ENCODE data around the gene SPR. TPM values are rescaled to one million over a fixed set of nuclear protein-coding genes. Genes with fewer than 3 reads are reported as not detected.

The SPR gene
- total and polyA plus RNA-seq, 2 of the 13 experiments (the other 11 are each of a cell fraction or from before 2014, with no cell fraction given), result 34.0 to 96.0 TPM

GRCh38 chr2:72892506-72893173, 5.4 kb downstream of the SPR start (continued):
- TF ChIP-seq, protein P1, sequence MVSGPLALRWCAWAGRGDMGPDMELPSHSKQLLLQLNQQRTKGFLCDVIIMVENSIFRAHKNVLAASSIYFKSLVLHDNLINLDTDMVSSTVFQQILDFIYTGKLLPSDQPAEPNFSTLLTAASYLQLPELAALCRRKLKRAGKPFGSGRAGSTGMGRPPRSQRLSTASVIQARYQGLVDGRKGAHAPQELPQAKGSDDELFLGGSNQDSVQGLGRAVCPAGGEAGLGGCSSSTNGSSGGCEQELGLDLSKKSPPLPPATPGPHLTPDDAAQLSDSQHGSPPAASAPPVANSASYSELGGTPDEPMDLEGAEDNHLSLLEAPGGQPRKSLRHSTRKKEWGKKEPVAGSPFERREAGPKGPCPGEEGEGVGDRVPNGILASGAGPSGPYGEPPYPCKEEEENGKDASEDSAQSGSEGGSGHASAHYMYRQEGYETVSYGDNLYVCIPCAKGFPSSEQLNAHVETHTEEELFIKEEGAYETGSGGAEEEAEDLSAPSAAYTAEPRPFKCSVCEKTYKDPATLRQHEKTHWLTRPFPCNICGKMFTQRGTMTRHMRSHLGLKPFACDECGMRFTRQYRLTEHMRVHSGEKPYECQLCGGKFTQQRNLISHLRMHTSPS (CRISPR knock-in tag; IDR thresholded peaks at IDR 0.05; ENCODE audit: low read depth), result peak; percentile 89
- TF ChIP-seq, protein P2, sequence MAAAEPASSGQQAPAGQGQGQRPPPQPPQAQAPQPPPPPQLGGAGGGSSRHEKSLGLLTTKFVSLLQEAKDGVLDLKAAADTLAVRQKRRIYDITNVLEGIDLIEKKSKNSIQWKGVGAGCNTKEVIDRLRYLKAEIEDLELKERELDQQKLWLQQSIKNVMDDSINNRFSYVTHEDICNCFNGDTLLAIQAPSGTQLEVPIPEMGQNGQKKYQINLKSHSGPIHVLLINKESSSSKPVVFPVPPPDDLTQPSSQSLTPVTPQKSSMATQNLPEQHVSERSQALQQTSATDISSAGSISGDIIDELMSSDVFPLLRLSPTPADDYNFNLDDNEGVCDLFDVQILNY (CRISPR knock-in tag; conservative IDR thresholded peaks at IDR 0.05), result no peak
- no peak for TF ChIP-seq ZNF83 (CRISPR knock-in tag; IDR thresholded peaks at IDR 0.05; ENCODE audit: borderline replicate concordance)
- 0 out of 2 replicates have a peak, but pooled peaks have one; percentile 41 for TF ChIP-seq GATAD1 (CRISPR knock-in tag; IDR thresholded peaks at IDR 0.05)
- peak; percentile 35; the same call in 1 of the 2 replicates for TF ChIP-seq GABPB1 (CRISPR knock-in tag; IDR thresholded peaks at IDR 0.05)
- TF ChIP-seq ZNF691 (CRISPR knock-in tag; IDR thresholded peaks at IDR 0.05; ENCODE audit: borderline replicate concordance, low read depth), result no peak
- 0 out of 2 replicates have a peak, but pooled peaks have one; percentile 0 for TF ChIP-seq ZNF280B (CRISPR knock-in tag; IDR thresholded peaks at IDR 0.05; ENCODE audit: borderline replicate concordance)
- peak; percentile 68; the same call in 1 of the 2 replicates for TF ChIP-seq ZC3H13 (CRISPR knock-in tag; IDR thresholded peaks at IDR 0.05)
- no peak for TF ChIP-seq ZNF800 (CRISPR knock-in tag; IDR thresholded peaks at IDR 0.05)
- TF ChIP-seq, protein P3, sequence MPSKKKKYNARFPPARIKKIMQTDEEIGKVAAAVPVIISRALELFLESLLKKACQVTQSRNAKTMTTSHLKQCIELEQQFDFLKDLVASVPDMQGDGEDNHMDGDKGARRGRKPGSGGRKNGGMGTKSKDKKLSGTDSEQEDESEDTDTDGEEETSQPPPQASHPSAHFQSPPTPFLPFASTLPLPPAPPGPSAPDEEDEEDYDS (CRISPR knock-in tag; IDR thresholded peaks at IDR 0.05), result 0 out of 2 replicates have a peak, but pooled peaks have one; percentile 15
- TF ChIP-seq DR1 (CRISPR knock-in tag; IDR thresholded peaks at IDR 0.05), result no peak
- TF ChIP-seq FOXA3 (CRISPR knock-in tag; IDR thresholded peaks at IDR 0.05), result peak; percentile 14; the same call in 1 of the 2 replicates
- TF ChIP-seq SRF (IDR thresholded peaks at IDR 0.05; ENCODE audit: low read depth, low read length), result 0 out of 2 replicates have a peak, but pooled peaks have one; percentile 38
- TF ChIP-seq AGO2 (optimal IDR thresholded peaks at IDR 0.05; ENCODE audit: low read depth, low read length), result peak; percentile 71
- 0 out of 2 replicates have a peak, but pooled peaks have one; percentile 4 for TF ChIP-seq BCL6 (CRISPR knock-in tag; IDR thresholded peaks at IDR 0.05)
- no peak for TF ChIP-seq MAFG (CRISPR knock-in tag; IDR thresholded peaks at IDR 0.05)
- TF ChIP-seq, protein P4, sequence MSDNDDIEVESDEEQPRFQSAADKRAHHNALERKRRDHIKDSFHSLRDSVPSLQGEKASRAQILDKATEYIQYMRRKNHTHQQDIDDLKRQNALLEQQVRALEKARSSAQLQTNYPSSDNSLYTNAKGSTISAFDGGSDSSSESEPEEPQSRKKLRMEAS (IDR thresholded peaks at IDR 0.05), result peak; percentile 12; the same call in 1 of the 2 replicates
- TF ChIP-seq ZNF143 (CRISPR knock-in tag; IDR thresholded peaks at IDR 0.05), result no peak
- TF ChIP-seq THAP11 (CRISPR knock-in tag; IDR thresholded peaks at IDR 0.05), result peak; percentile 34; the same call in 1 of the 2 replicates
- TF ChIP-seq CENPT (CRISPR knock-in tag; IDR thresholded peaks at IDR 0.05; ENCODE audit: low read depth), result no peak
- 0 out of 2 replicates have a peak, but pooled peaks have one; percentile 37 for TF ChIP-seq ZMYM4 (CRISPR knock-in tag; IDR thresholded peaks at IDR 0.05)
